Measurements from ENCODE around the gene TENM3.

TENM3 gene

GRCh38 chr4:182291597-182292270 is 48.5 kb downstream of the TENM3 start:
- DNase-seq: no peak

- DNase-seq: no peak
Measured at GRCh38 chr4:182292612-182293011, 49.4 kb downstream of the TENM3 start.

- DNase-seq: no peak
Measured at GRCh38 chr4:182293691-182294255, 50.6 kb downstream of the TENM3 start.

- no peak for DNase-seq
Measured at GRCh38 chr4:182294451-182294850, 51.2 kb downstream of the TENM3 start.

- no peak for DNase-seq
Measured at GRCh38 chr4:182297659-182298058, 54.5 kb downstream of the TENM3 start.

- no peak for DNase-seq
Measured at GRCh38 chr4:182301736-182302135, 58.5 kb downstream of the TENM3 start.

GRCh38 chr4:182303847-182304246 is 60.6 kb downstream of the TENM3 start:
- no peak for DNase-seq

GRCh38 chr4:182306792-182307507 is 63.7 kb downstream of the TENM3 start:
- DNase-seq: no peak

GRCh38 chr4:182307746-182308145 is 64.5 kb downstream of the TENM3 start:
- DNase-seq: no peak

- DNase-seq: no peak
Measured at GRCh38 chr4:182309877-182310276, 66.7 kb downstream of the TENM3 start.

- DNase-seq: no peak
Measured at GRCh38 chr4:182310316-182310715, 67.1 kb downstream of the TENM3 start.

- DNase-seq: no peak
Measured at GRCh38 chr4:182310962-182311361, 67.8 kb downstream of the TENM3 start.

GRCh38 chr4:182314537-182314936 is 71.3 kb downstream of the TENM3 start:
- no peak for DNase-seq

GRCh38 chr4:182318256-182318655 is 75.1 kb downstream of the TENM3 start:
- no peak for DNase-seq

GRCh38 chr4:182320092-182320491 is 76.9 kb downstream of the TENM3 start:
- no peak for DNase-seq

GRCh38 chr4:182320580-182320979 is 77.4 kb downstream of the TENM3 start:
- no peak for DNase-seq

- no peak for DNase-seq
Measured at GRCh38 chr4:182324282-182324681, 81.1 kb downstream of the TENM3 start.

- DNase-seq: no peak
Measured at GRCh38 chr4:182325397-182325796, 82.2 kb downstream of the TENM3 start.

- no peak for DNase-seq
Measured at GRCh38 chr4:182325848-182326255, 82.7 kb downstream of the TENM3 start.

GRCh38 chr4:182328505-182328904 is 85.3 kb downstream of the TENM3 start:
- DNase-seq: no peak

- no peak for DNase-seq
Measured at GRCh38 chr4:182337366-182337765, 94.2 kb downstream of the TENM3 start.

- no peak for DNase-seq
Measured at GRCh38 chr4:182338063-182338462, 94.9 kb downstream of the TENM3 start.

- DNase-seq: no peak
Measured at GRCh38 chr4:182338746-182339145, 95.5 kb downstream of the TENM3 start.

GRCh38 chr4:182339221-182339641 is 96.0 kb downstream of the TENM3 start:
- DNase-seq: no peak

All from NCI-H2227 treated with DMSO at 0.1 percent for 48 hours (cell line).